Measurements from ENCODE around the gene HACD2.

DNA sequence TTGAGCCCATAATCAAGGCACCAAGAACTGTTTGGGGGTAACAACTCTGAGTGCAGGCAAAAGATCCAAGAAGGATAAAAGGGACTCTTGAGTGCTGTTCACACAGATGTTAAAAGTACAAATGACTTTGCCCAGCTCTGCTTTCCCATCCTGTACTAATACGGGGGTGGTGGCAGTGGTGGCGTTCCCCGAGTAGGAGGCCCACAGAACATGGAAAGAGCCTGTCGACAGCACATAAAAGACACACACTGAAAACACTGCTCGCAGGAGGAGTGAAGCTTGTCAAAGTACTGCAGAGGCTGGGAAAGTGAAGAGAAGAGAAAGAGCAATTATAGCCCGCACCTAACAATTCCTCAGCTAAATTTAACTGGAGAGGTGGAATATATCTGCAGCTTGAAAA is 40.9 kb downstream of the HACD2 start:
- TF ChIP-seq POLR2A (IDR thresholded peaks at IDR 0.05) (no peak), CTCF (IDR thresholded peaks at IDR 0.05) (no peak), POLR2AphosphoS5 (IDR thresholded peaks at IDR 0.05) (no peak), EP300 (IDR thresholded peaks at IDR 0.05) (no peak)

Data from stomach (tissue), 4 donors.